GM19035 (cell line): ENCODE measurements around the gene MVD.
"Not testable (repeated sequence)": the region's sequence is repeated elsewhere in the genome, so short reads cannot be mapped to it uniquely, and the experiment has no call there.

Experiments
- ATAC-seq: cut with Tn5 transposase; IDR thresholded peaks from one replicate; pipeline ENCODE4 v1.9.1; 2021; ENCODE audit not compliant: unreplicated experiment

Gene MVD

DNA sequence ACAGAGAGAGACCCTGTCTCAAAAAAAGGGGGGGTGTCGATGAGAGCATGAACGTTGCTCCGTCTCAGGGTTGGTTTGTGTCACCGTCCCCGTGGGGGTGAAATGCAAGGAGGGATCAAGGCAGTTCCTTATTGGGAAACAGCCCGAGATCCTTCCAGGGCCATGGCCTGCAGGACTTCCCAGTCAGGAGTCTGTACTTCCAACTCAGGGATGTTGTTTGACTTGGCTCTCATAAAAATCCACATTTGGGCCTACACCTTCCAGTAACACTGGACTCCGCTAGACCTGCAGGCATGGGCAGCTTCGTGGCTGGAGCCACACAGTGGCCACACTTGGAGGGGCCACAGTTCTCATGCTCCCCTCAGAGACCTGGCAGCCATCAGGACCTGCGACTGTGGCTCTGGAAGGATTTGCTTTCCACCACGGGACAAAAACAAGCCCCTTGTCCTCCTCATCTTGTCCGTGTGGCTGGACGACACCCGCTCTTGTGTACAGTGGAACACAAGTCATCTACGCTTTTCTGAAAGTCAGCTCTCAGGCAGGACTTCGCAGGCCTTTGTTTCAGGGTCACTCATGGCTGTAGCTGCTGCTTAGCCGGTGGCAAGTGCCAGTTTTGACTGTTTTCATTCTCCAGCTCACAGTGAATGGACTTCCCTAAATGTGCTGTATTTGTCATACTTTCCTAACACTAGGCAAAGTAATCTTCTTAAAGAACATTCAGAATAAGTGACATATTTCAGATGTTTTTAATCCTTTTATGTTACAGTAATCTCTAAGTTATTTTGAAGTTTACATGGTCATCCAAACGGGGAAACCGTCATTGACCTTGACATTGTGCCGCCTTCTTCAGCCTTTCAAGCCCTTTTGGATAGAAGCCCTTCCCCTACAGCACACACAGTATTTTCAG, 48.7 kb downstream of the MVD start:
- no peak for ATAC-seq

DNA sequence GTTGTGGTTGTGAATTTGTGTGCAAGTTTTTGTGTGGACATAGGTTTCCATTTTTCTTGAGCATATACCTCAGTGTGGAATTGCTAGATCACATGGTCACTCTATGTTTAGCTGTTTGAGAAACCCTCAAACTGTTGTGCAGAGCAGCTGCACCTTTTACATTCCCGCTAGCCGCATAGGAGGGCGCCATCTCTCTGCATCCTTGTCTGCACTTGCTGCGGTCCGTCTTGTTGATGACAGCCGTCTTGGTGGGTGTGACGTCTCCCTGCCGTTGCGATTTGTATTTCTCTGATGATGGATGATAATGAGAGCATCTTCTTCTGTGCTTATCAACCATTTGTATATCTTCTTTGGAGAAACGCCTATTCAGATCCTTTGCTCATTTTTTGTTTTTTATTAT, 49.6 kb downstream of the MVD start:
- ATAC-seq: no peak

DNA sequence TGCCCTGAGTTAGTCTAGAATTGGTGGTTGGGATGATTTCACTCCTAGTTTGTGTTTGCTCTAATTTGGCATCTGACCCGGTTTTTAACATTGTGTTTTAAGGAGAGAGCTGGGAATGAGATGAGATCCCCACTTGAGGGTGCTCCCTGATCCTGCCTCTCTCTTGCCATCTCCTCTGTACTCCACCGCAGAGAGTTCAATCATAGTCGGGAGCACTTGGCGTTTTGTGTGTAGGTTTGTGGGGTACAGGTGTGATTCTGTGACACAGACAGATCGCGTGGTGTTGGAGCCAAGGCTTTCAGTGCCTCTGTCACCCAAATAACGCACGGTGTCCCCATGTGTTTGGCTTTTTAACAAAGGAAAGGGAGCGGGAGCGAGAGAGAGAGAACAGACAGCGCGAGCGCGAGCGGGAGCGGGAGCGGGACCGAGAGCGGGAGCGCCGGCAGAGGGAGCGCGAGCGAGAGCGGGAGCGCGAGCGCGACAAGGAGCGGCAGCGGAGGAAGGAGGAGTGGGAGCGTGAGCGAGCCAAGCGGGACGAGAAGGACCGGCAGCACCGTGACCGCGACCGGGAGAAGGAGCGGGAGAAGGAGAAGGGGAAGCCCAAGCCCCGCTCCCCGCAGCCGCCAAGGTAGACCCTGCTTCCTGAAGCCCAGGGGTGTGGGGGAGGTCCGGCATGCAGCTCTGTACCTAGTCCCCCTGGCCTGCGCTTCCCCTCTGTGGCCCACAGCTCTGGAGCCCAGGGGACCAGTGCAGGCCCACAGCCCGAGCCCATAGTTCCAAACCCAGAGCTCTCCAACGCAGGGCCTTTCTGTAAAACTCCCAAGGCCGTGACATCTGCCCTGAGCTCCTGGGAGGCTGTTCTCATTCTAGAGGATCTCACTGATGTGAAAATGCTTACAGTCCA, 51.7 kb downstream of the MVD start:
- no peak for ATAC-seq

DNA sequence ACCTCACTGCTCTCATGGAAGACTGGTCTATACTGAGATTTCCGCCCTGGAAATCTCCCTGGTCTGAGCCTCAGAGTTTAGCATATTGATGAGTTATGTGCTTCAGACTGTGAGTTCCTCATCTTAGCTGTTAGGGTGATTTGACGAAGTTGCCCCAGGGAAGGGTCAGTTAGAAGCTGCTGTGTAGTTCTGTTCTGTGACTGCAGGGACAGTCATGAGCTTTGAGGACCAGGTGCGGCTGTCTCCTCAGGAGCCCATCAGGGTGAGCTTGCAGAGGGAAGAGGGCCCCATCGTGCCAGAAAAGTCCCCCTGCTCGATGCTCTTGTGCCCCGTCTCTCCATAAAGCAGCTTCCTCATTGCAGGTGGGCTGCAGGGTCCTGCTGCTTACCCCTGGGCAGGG, 52.8 kb downstream of the MVD start:
- ATAC-seq: no peak

GRCh38 chr16:88609426-88609825, 53.5 kb downstream of the MVD start:
- not testable (repeated sequence) for ATAC-seq

DNA sequence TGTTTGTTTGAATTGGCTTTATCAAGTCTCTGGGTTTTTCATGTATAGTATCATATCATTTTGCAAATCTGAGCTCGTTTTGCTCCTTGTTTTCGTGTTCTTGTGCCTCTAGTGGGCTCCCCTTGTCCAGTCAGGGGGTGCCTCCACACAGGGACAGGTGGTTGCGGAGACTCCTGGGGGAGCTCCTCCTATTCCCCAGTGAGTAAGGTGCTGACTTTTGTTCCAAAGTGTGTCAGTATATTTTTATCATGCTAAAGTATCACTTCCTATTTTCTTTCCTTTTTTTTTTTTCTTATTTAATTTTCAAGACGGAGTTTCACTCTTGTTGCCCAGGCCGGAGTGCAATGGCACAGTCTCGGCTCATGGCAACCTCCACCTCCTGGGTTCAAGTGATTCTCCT, 54.8 kb downstream of the MVD start:
- ATAC-seq: no peak

DNA sequence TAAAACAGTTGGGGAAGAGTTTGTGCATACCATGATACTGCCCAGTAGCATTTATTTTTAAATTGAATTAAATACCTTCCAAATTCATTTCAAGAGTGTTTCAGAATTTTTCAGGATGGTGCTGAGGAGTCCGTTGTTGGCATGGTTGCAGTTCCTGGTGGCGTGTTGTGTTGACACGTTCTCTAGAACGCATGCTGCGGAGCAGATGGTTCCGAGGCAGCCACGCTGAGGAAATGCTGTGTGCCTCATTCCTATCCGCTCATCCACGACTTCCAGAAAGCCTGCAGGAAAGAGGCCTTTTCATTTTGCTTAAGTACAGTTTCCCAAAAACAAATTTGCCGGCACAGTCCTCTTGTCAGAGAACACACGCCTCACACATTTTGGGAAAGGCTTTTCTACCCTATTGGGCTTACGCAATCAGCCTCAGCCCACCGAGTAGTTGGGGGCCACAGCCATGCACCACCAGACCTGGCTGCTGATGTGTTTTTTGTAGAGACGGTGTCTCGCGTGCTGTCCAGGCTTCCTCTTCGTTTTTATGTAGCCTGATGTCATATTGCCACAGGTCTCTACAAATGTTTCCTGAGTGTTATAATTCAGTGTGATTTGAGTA, 56.6 kb downstream of the MVD start:
- ATAC-seq: no peak

- no peak for ATAC-seq
Observed at GRCh38 chr16:88605186-88606147, 57.4 kb downstream of the MVD start.

GRCh38 chr16:88602091-88602490, 60.8 kb downstream of the MVD start:
- ATAC-seq: no peak
